BJ (cell line): ENCODE data around the gene ATP8B4. TPM values are rescaled to one million over a fixed set of nuclear protein-coding genes. Genes with fewer than 3 reads are reported as not detected.

Experiments used
- CTCF ChIA-PET: fragments of 350-600 bp; formaldehyde crosslinking; extraction: SDS; loops from one replicate; lab custom pipeline; 2021; ENCODE audit warnings: antibody characterized with exemption, inconsistent platforms; lab: Yijun Ruan, JAX
- POLR2A ChIA-PET: fragments of 300-600 bp; sonication (Branson Sonifier 250); formaldehyde crosslinking; extraction: SDS; loops from one replicate; lab custom pipeline; 2021; ENCODE audit warnings: antibody characterized with exemption; lab: Charles Lee
- DNase-seq: peaks from one replicate; pipeline ENCODE4 v3.0.0-alpha.2; 2011; ENCODE audit warnings: low read depth
- H3K27me3 ChIP-seq: 2 replicates; pipeline ENCODE4 v1.6.0; 2011; ENCODE audit warnings: low read length; ENCODE audit not compliant: control insufficient read depth, insufficient read depth
- H3K36me3 ChIP-seq: 2 replicates; pipeline ENCODE4 v1.5.1; 2011; ENCODE audit warnings: low read length; ENCODE audit not compliant: control insufficient read depth, insufficient read depth
- H3K4me3 ChIP-seq: 2 replicates; pipeline ENCODE4 v1.5.1; 2011; ENCODE audit warnings: low read depth, mild to moderate bottlenecking, control low read depth, low read length
- polyA plus RNA-seq: library from polyadenylated mRNA; depleted of rRNA; stranded (reverse); fragments of >200 nt; gene quantifications from 2 replicates; pipeline ENCODE4 v1.2.3, GENCODE V29; 2011
- TF ChIP-seq, protein P1 (sequence below): IDR thresholded peaks from 2 replicates; pipeline ENCODE4 v1.5.1; 2011; ENCODE audit warnings: low read depth, mild to moderate bottlenecking, control low read depth, inconsistent platforms, low read length, moderate library complexity; ENCODE audit not compliant: insufficient read depth

ATP8B4 gene
- polyA plus RNA-seq, 1 experiment: 0.23 TPM

DNA sequence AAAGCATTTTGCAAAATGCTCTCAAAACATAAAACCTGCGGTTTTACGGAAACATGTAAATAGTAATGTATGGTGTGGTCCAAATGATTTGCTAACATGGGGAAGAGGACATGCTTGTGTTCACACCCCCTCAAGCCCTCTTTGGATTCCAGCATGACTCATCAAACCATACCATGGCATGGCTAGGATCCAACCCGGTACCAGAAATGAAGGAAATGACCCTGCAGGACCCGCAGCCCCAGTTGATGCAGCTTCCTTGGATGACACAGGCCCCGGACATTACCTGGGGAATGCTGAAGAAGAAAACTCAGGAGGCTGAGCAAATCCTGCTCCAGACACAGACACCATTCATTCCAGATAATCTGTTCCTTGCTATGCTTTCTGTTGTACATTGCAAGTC, 275.3 kb downstream of the ATP8B4 start:
- POLR2A ChIA-PET: no interaction called here
- DNase-seq: no peak
- CTCF ChIA-PET: interaction anchor here (1.0 kb wide), 1 partner anchor 13 kb away, joined by 3 read pairs; no protein-coding TSS in a partner anchor
- H3K27me3 ChIP-seq: no peaks in the 10 kb centered on the region
- TF ChIP-seq, protein P1, sequence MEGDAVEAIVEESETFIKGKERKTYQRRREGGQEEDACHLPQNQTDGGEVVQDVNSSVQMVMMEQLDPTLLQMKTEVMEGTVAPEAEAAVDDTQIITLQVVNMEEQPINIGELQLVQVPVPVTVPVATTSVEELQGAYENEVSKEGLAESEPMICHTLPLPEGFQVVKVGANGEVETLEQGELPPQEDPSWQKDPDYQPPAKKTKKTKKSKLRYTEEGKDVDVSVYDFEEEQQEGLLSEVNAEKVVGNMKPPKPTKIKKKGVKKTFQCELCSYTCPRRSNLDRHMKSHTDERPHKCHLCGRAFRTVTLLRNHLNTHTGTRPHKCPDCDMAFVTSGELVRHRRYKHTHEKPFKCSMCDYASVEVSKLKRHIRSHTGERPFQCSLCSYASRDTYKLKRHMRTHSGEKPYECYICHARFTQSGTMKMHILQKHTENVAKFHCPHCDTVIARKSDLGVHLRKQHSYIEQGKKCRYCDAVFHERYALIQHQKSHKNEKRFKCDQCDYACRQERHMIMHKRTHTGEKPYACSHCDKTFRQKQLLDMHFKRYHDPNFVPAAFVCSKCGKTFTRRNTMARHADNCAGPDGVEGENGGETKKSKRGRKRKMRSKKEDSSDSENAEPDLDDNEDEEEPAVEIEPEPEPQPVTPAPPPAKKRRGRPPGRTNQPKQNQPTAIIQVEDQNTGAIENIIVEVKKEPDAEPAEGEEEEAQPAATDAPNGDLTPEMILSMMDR: no peak
- H3K4me3 ChIP-seq: no peak overlapping the region
- H3K36me3 ChIP-seq: no peaks in the 10 kb centered on the region

DNA sequence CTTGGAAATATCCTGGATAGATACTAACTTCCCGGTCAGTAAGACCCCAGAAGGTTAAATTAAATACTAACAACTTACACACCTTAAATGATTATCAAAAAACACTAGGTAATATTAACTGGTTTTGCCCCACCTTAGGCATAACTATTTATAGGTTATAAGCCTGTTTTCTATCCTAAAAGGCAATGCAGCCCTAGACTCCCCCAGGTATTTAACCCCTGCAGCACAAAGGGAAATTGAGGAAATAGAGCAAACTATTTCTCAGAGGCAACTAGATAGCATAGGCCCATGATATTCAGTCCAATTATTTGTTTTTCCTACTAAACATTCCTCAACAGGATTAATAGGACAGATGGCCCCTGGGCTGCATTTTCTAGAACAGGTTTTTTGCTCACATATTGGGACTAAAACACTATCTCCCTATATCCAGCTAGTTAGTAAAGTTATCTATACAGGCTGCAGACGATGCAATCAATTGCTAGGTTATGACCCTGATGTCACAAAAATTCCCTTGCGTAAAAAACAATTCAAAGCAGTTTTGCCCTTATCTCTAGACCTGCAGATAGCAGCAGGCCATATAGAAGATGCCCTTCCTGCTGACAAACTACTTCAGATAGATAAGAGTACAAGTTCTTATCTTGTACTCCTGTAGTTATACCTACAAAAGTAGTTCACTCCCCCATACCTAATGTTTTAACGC, 276.9 kb downstream of the ATP8B4 start:
- TF ChIP-seq, protein P1: no peak
- H3K4me3 ChIP-seq: no peak overlapping the region
- H3K27me3 ChIP-seq: no peaks in the 10 kb centered on the region
- ChIA-PET POLR2A (no interaction called here), CTCF (no interaction called here)
- H3K36me3 ChIP-seq: no peaks in the 10 kb centered on the region
- no peak for DNase-seq

DNA sequence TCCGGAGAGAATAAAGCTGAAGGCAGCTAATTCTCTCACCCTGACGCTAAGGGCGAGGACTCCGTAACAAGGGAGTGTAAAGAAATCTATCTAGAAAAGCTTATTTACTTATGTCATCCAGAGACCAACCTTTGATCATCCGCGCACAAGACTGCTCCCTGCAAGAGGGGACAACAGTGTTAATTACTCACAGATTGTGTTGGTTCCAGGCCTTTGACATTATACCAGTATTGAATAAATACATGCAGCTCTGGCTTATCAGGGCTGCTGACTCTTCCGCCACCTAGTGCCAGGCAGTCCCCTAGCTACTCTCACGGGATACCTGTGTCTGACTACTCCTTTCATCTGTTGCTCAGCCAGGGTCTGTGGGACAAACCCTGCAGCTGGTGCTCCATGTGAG, 286.5 kb downstream of the ATP8B4 start:
- Histone ChIP-seq H3K27me3 (no peaks in the 10 kb centered on the region), H3K4me3 (no peak overlapping the region), H3K36me3 (no peaks in the 10 kb centered on the region)
- ChIA-PET CTCF (interaction anchor here (0.7 to 3.4 kb wide), 12 partner anchors 14 to 410 kb away, joined by 3 to 13 read pairs (median 4); partner anchors contain the start of gene FGF7), POLR2A (interaction anchor here (0.7 to 1.2 kb wide), 2 partner anchors 23 to 320 kb away, joined by 3 to 5 read pairs; no protein-coding TSS in a partner anchor)
- TF ChIP-seq, protein P1: peak; percentile 37
- no peak for DNase-seq

DNA sequence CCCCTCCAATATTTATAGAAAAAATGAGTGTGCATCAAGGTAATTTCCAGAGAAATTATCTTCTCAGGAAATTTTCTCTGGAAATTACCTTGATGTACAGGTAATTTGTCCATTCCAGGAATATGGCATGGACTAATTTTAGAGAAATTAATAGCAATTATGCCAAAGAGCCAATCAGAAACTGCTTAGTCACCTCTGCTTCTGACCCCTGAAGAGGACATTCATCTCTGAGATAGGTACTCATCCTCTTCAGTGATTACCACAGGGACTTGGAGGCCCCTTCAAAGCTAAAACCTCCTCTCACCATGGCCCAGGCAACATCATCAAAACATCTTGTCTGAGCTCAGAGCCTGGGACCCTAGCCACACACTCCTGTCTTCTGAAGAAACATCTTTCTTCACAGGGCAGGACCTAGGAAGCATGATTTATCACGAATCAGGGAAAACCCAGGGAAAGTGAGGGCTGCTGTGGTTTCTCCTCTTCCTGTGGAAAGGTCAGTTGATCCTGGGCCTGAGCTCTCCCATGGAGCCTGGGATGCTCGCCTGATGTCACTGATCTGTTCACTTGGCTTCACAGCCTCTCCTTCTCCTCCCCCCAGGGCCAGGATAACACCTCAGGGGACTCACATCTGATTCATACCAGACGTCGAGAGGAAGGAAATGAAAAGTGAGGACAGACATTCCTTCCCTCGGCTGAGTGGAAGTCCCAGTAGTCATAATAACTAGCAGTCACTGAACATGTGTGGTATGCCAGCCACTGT, 287.6 kb downstream of the ATP8B4 start:
- no peaks in the 10 kb centered on the region for H3K36me3 ChIP-seq
- H3K4me3 ChIP-seq: no peak overlapping the region
- no peaks in the 10 kb centered on the region for H3K27me3 ChIP-seq
- POLR2A ChIA-PET: interaction anchor here (1.2 kb wide), 2 partner anchors 24 to 47 kb away, joined by 3 to 5 read pairs; no protein-coding TSS in a partner anchor
- peak; percentile 88 for DNase-seq
- TF ChIP-seq, protein P1: no peak
- CTCF ChIA-PET: interaction anchor here (0.6 to 3.4 kb wide), 10 partner anchors 13 to 409 kb away, joined by 3 to 13 read pairs (median 4); partner anchors contain the start of gene FGF7

DNA sequence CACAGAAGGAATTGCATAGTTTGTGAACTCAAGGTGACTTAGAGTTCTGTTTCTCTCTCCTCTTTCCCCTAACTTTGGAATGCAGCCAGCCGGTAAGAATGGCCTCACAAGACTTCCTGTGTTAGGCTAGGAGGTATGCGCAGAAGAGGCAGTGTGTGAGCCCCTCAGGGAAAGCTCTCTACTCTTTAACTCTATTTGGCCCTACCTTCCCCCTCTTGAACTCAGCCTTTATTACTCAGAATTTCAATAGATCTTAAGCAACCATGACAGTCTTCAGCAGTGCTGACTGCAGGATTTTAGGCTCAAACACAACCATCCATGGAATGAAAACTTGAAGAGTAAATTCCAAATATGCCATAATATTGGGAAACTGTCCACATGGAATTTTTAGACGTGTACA, 288.6 kb downstream of the ATP8B4 start:
- no peaks in the 10 kb centered on the region for H3K36me3 ChIP-seq
- no peaks in the 10 kb centered on the region for H3K27me3 ChIP-seq
- CTCF ChIA-PET: interaction anchor here (2.7 to 3.4 kb wide), 2 partner anchors 26 to 34 kb away, joined by 11 to 13 read pairs; no protein-coding TSS in a partner anchor
- TF ChIP-seq, protein P1: no peak
- no peak overlapping the region for H3K4me3 ChIP-seq
- DNase-seq: peak; percentile 18
- POLR2A ChIA-PET: interaction anchor here (1.0 kb wide), 1 partner anchor 334 kb away, joined by 7 read pairs; no protein-coding TSS in a partner anchor
